IMR-90 (cell line): Measurements from ENCODE around the gene TCN1. TPM values are rescaled to one million over a fixed set of nuclear protein-coding genes. Genes with fewer than 3 reads are reported as not detected.

Source experiments
- ATAC-seq: fragments of 200-7000 bp; cut with Tn5 transposase; 2 replicates; pipeline ENCODE4 v1.9.1; 2020; ENCODE audit warnings: low read depth, mild to moderate bottlenecking, moderate library complexity
- BruUV-seq: library from RNA; stranded (reverse); fragments of 400-500 nt; replicated peaks from 2 replicates; lab custom pipeline; 2021; lab: Mats Ljungman, UMichigan
- CTCF ChIA-PET: fragments of 300-600 bp; formaldehyde crosslinking; extraction: SDS; loops from one replicate; lab custom pipeline; 2021; ENCODE audit warnings: antibody characterized with exemption; lab: Yijun Ruan, JAX
- POLR2A ChIA-PET: fragments of 300-600 bp; sonication (Branson Sonifier 250); formaldehyde crosslinking; loops from one replicate; lab custom pipeline; 2022; ENCODE audit warnings: antibody characterized with exemption; ENCODE audit not compliant: unreplicated experiment; lab: Charles Lee
- DNase-seq: peaks from one replicate; pipeline ENCODE4 v3.0.0; 2013
- H2AFZ ChIP-seq: replicated peaks from 2 replicates; pipeline ENCODE3; 2013; ENCODE audit warnings: low read length, mild to moderate bottlenecking; ENCODE audit not compliant: poor library complexity
- H2AK5ac ChIP-seq: 2 replicates; pipeline ENCODE4 v1.6.1; 2013; ENCODE audit warnings: low read depth, low read length, inconsistent platforms
- H2AK9ac ChIP-seq: replicated peaks from 2 replicates; pipeline ENCODE3; 2013; ENCODE audit warnings: mild to moderate bottlenecking, low read depth, low read length, moderate library complexity; ENCODE audit not compliant: poor library complexity
- H2BK120ac ChIP-seq: 2 replicates; pipeline ENCODE4 v1.6.1; 2013; ENCODE audit warnings: low read depth, low read length, inconsistent platforms
- H2BK15ac ChIP-seq: 3 replicates; pipeline ENCODE4 v1.6.1; 2013; ENCODE audit warnings: low read depth, low read length, inconsistent platforms
- H2BK20ac ChIP-seq: 2 replicates; pipeline ENCODE4 v1.6.1; 2013; ENCODE audit warnings: low read depth, mild to moderate bottlenecking, inconsistent platforms, low read length, moderate library complexity
- H2BK5ac ChIP-seq: 2 replicates; pipeline ENCODE4 v1.6.1; 2013; ENCODE audit warnings: mild to moderate bottlenecking, low read depth, low read length, inconsistent platforms; ENCODE audit not compliant: poor library complexity, severe bottlenecking
- H3K14ac ChIP-seq: replicated peaks from 2 replicates; pipeline ENCODE4 v1.6.1; 2013; ENCODE audit warnings: low read depth, low read length, inconsistent platforms
- H3K18ac ChIP-seq: 2 replicates; pipeline ENCODE4 v1.6.1; 2013; ENCODE audit warnings: low read depth, low read length, control low read depth
- H3K23ac ChIP-seq: 2 replicates; pipeline ENCODE4 v1.6.1; 2013; ENCODE audit warnings: low read depth, low read length, inconsistent platforms
- H3K27ac ChIP-seq: 2 replicates; pipeline ENCODE4 v1.5.1; 2013; ENCODE audit warnings: mild to moderate bottlenecking, control low read depth, low read length; ENCODE audit not compliant: insufficient read depth
- H3K27me3 ChIP-seq: 2 replicates; pipeline ENCODE4 v1.6.1; 2013; ENCODE audit warnings: low read length; ENCODE audit not compliant: control insufficient read depth, insufficient read depth
- H3K36me3 ChIP-seq: 2 replicates; pipeline ENCODE4 v1.6.1; 2013; ENCODE audit warnings: low read length, mixed read lengths; ENCODE audit not compliant: control insufficient read depth, insufficient read depth
- H3K4ac ChIP-seq: 2 replicates; pipeline ENCODE4 v1.6.1; 2013; ENCODE audit warnings: low read depth, low read length, inconsistent platforms
- H3K4me1 ChIP-seq: 2 replicates; pipeline ENCODE4 v1.6.1; 2013; ENCODE audit warnings: low read length, mixed read lengths; ENCODE audit not compliant: control insufficient read depth, insufficient read depth
- H3K4me2 ChIP-seq: 2 replicates; pipeline ENCODE4 v1.6.1; 2013; ENCODE audit warnings: low read depth, mild to moderate bottlenecking, control low read depth, low read length, moderate library complexity
- H3K4me3 ChIP-seq: 2 replicates; pipeline ENCODE4 v1.5.1; 2013; ENCODE audit warnings: low read depth, mild to moderate bottlenecking, control low read depth, low read length, moderate library complexity; ENCODE audit not compliant: insufficient read depth
- H3K56ac ChIP-seq: 2 replicates; pipeline ENCODE4 v1.6.1; 2013; ENCODE audit warnings: low read length, inconsistent platforms; ENCODE audit not compliant: insufficient read depth; ENCODE audit errors: extremely low read depth
- H3K79me1 ChIP-seq, 2 experiments: 2 replicates each; pipeline ENCODE4 v1.6.1; 2013; ENCODE audit warnings: low read length in 2 of 2, inconsistent platforms in 1 of 2, low read depth in 1 of 2
- H3K9ac ChIP-seq: 2 replicates; pipeline ENCODE4 v1.6.1; 2013; ENCODE audit warnings: low read depth, low read length, control low read depth
- H3K9me1 ChIP-seq: 2 replicates; pipeline ENCODE4 v1.6.1; 2013; ENCODE audit warnings: low read length, inconsistent platforms; ENCODE audit not compliant: insufficient read depth
- H3K9me3 ChIP-seq: 2 replicates; pipeline ENCODE4 v1.6.1; 2013; ENCODE audit warnings: low read length; ENCODE audit not compliant: control insufficient read depth, insufficient read depth
- H4K20me1 ChIP-seq: 2 replicates; pipeline ENCODE4 v1.6.1; 2013; ENCODE audit warnings: low read length, inconsistent platforms; ENCODE audit not compliant: insufficient read depth
- H4K5ac ChIP-seq: 2 replicates; pipeline ENCODE4 v1.6.1; 2013; ENCODE audit warnings: mild to moderate bottlenecking, low read depth, low read length, control low read depth
- H4K8ac ChIP-seq, 2 experiments: 2 replicates each; pipeline ENCODE4 v1.6.1; 2013; ENCODE audit warnings: low read depth in 2 of 2, low read length in 2 of 2, control low read depth in 1 of 2, inconsistent platforms in 1 of 2
- H4K91ac ChIP-seq: 2 replicates; pipeline ENCODE4 v1.6.1; 2013; ENCODE audit warnings: low read depth, low read length, inconsistent platforms; ENCODE audit not compliant: insufficient read depth
- BHLHE40 ChIP-seq: fragments of 150-350 bp; IDR thresholded peaks from 2 replicates; pipeline ENCODE4 v1.6.1; 2016; ENCODE audit warnings: mild to moderate bottlenecking, low read depth, low read length
- CEBPB ChIP-seq: IDR thresholded peaks from 2 replicates; pipeline ENCODE4 v1.6.1; 2012; ENCODE audit warnings: low read depth, low read length, improper control_type of control experiment
- FOS ChIP-seq: fragments of 150-350 bp; IDR thresholded peaks from 2 replicates; pipeline ENCODE4 v1.6.1; 2016; ENCODE audit warnings: low read depth, low read length
- MAZ ChIP-seq: IDR thresholded peaks from 2 replicates; pipeline ENCODE4 v1.6.1; 2012; ENCODE audit warnings: low read depth, mild to moderate bottlenecking, low read length, improper control_type of control experiment, moderate library complexity, borderline replicate concordance
- MXI1 ChIP-seq: IDR thresholded peaks from 2 replicates; pipeline ENCODE4 v1.6.1; 2012; ENCODE audit warnings: low read depth, mild to moderate bottlenecking, low read length, moderate library complexity, borderline replicate concordance
- NFE2L2 ChIP-seq: fragments of 150-350 bp; IDR thresholded peaks from 2 replicates; pipeline ENCODE4 v1.6.1; 2016; ENCODE audit warnings: low read depth, mild to moderate bottlenecking, low read length
- POLR2A ChIP-seq: IDR thresholded peaks from 2 replicates; pipeline ENCODE4 v1.6.1; 2012; ENCODE audit warnings: mild to moderate bottlenecking, low read depth, low read length
- WGBS, 2 experiments: methylation state at CpG; one replicate each; pipeline versions ENCODE4 v1.1.5 to v1.1.7; 2013; ENCODE audit warnings: missing lambda C conversion rate in 2 of 2; ENCODE audit not compliant: insufficient read length in 1 of 2; ENCODE audit errors: extremely low coverage in 2 of 2; 5-methylcytosine and 5-hydroxymethylcytosine counted together
- dilution Hi-C: fragments of 300-500 bp; cut with HindIII; formaldehyde crosslinking; loops from one replicate; pipeline ENCODE4 v1.14.3; 2018; ENCODE audit warnings: low sequenced_read_pairs; ENCODE audit not compliant: unreplicated experiment
- in situ Hi-C: fragments of 300-500 bp; cut with MboI; formaldehyde crosslinking; loops from 3 replicates; pipeline ENCODE4 v1.14.3; 2019; ENCODE audit warnings: low sequenced_read_pairs, inconsistent platforms, mixed read lengths
- intact Hi-C: fragments of 100-400 bp; cut with micrococcal nuclease; formaldehyde crosslinking; loops from 2 replicates; pipeline ENCODE4 v1.10.0; 2022
- polyA plus RNA-seq, 3 experiments: library from polyadenylated mRNA; depleted of rRNA; stranded (reverse); fragments of >200 nt; gene quantifications; 2 replicates each; pipeline ENCODE4 v1.2.3, GENCODE V29; 2012; ENCODE audit warnings: low replicate concordance in 1 of 3
- total RNA-seq: library from RNA; depleted of rRNA; stranded (reverse); fragments of >200 nt; gene quantifications from 2 replicates; pipeline ENCODE4 v1.2.3, GENCODE V29; 2012
- TF ChIP-seq, protein P1 (sequence below): fragments of 150-350 bp; IDR thresholded peaks from 2 replicates; pipeline ENCODE4 v1.6.1; 2017; ENCODE audit warnings: mild to moderate bottlenecking, antibody characterized with exemption, low read length, low read depth
- TF ChIP-seq, protein P2 (sequence below): conservative IDR thresholded peaks from 2 replicates; pipeline ENCODE4 v1.5.1; 2012; ENCODE audit warnings: mild to moderate bottlenecking, low read depth, low read length, improper control_type of control experiment

The TCN1 gene
- total and polyA plus RNA-seq, 2 of the 4 experiments (the other 2 are of a cell fraction) = not detected

DNA sequence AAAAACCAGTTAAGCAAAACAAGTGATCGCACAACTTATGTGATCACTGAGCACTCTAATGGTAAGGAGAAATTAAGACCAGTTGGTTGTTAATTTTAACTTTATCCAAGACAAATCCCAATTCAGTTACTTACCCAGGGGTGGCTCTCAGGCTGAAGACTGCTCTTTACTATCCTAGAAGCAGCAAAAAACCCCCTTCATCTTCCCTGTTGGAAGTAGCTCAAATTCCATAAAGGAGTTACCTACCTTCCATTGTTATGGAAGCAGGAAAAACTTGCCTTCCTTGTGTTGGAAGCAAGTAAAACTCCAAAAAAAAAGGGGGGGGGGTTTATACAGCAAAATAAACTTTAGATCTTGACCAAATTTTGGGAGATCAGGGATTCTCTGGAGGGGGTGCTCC, 50.5 kb downstream of the TCN1 start:
- Histone ChIP-seq H2BK15ac (no peak overlapping the region), H4K8ac (no peak overlapping the region), H2BK120ac (no peak overlapping the region), H4K91ac (no peak overlapping the region), H3K23ac (no peak overlapping the region), H4K20me1 (no peaks in the 10 kb centered on the region), H3K4me2 (no peak overlapping the region), H3K4me3 (no peak overlapping the region), H2BK20ac (no peak overlapping the region), H2AFZ (no peak overlapping the region), H3K18ac (no peak overlapping the region), H3K56ac (no peak overlapping the region), H3K79me1 (no peaks in the 10 kb centered on the region), H3K4me1 (no peaks in the 10 kb centered on the region), H2AK5ac (no peak overlapping the region), H3K27ac (no peak overlapping the region), H3K9me3 (no peaks in the 10 kb centered on the region), H3K36me3 (no peaks in the 10 kb centered on the region), H2BK5ac (no peak overlapping the region), H3K9ac (no peak overlapping the region), H2AK9ac (no peak overlapping the region), H3K27me3 (peaks cover 6% of the 10 kb centered on the region), H3K4ac (no peak overlapping the region), H4K5ac (no peak overlapping the region), H3K14ac (no peak overlapping the region), H3K9me1 (no peaks in the 10 kb centered on the region)
- ATAC-seq = no peak
- CTCF ChIA-PET = interaction anchor here (0.6 kb wide), 1 partner anchor 378 kb away, joined by 4 read pairs; no protein-coding TSS in a partner anchor
- no TSS peak for BruUV-seq
- intact Hi-C loops = no loop called here
- dilution Hi-C loops = no loop called here
- in situ Hi-C loops = no loop called here
- POLR2A ChIA-PET = no interaction called here
- no peak for TF ChIP-seq POLR2A
- TF ChIP-seq, protein P1, sequence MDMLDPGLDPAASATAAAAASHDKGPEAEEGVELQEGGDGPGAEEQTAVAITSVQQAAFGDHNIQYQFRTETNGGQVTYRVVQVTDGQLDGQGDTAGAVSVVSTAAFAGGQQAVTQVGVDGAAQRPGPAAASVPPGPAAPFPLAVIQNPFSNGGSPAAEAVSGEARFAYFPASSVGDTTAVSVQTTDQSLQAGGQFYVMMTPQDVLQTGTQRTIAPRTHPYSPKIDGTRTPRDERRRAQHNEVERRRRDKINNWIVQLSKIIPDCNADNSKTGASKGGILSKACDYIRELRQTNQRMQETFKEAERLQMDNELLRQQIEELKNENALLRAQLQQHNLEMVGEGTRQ = no peak
- no peak for TF ChIP-seq MXI1
- no peak for TF ChIP-seq BHLHE40
- no peak for TF ChIP-seq FOS
- no peak for TF ChIP-seq CEBPB
- TF ChIP-seq MAZ = no peak
- TF ChIP-seq, protein P2, sequence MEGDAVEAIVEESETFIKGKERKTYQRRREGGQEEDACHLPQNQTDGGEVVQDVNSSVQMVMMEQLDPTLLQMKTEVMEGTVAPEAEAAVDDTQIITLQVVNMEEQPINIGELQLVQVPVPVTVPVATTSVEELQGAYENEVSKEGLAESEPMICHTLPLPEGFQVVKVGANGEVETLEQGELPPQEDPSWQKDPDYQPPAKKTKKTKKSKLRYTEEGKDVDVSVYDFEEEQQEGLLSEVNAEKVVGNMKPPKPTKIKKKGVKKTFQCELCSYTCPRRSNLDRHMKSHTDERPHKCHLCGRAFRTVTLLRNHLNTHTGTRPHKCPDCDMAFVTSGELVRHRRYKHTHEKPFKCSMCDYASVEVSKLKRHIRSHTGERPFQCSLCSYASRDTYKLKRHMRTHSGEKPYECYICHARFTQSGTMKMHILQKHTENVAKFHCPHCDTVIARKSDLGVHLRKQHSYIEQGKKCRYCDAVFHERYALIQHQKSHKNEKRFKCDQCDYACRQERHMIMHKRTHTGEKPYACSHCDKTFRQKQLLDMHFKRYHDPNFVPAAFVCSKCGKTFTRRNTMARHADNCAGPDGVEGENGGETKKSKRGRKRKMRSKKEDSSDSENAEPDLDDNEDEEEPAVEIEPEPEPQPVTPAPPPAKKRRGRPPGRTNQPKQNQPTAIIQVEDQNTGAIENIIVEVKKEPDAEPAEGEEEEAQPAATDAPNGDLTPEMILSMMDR = no peak
- no peak for TF ChIP-seq NFE2L2
- DNase-seq = no peak
- no CpG with 5 or more reads among the region's 1 CpG for WGBS, 2 experiments
